Spleen (tissue), 11 donors: ENCODE measurements around the gene SSH2. TPM values are rescaled to one million over a fixed set of nuclear protein-coding genes. Genes with fewer than 3 reads are reported as not detected.

ENCODE experiments used
- DNase-seq: peaks from one replicate; pipeline ENCODE4 v3.0.0-alpha.2; 2020
- H3K27ac ChIP-seq, 8 donors: fragments of 200-600 bp; sonication (generic) in 7 of 8; 1 replicate in 4 of 8; 2 replicates in 4 of 8; pipeline versions ENCODE4 v1.5.0 to v1.8.0; 2016 to 2021; ENCODE audit warnings: inconsistent platforms in 4 of 8, mild to moderate bottlenecking in 4 of 8, moderate library complexity in 1 of 8
- H3K27me3 ChIP-seq, 7 donors: fragments of 200-600 bp; sonication (generic) in 6 of 7; replicated peaks in 1 of 7; 1 replicate in 4 of 7; 2 replicates in 3 of 7; pipeline versions ENCODE4 v1.5.0 to v1.8.0; 2016 to 2021; ENCODE audit warnings: inconsistent platforms in 3 of 7, mild to moderate bottlenecking in 1 of 7
- H3K36me3 ChIP-seq, 6 donors: fragments of 200-600 bp; sonication (generic) in 5 of 6; 1 replicate in 4 of 6; 2 replicates in 2 of 6; pipeline versions ENCODE4 v1.5.0 to v1.8.0; 2016 to 2021; ENCODE audit warnings: inconsistent platforms in 2 of 6
- H3K4me1 ChIP-seq, 6 donors: fragments of 200-600 bp; sonication (generic) in 5 of 6; 1 replicate in 3 of 6; 2 replicates in 3 of 6; pipeline versions ENCODE4 v1.5.0 to v1.8.0; 2016 to 2021; ENCODE audit warnings: inconsistent platforms in 3 of 6
- H3K4me3 ChIP-seq, 8 donors: fragments of 200-600 bp; sonication (generic) in 7 of 8; 1 replicate in 4 of 8; 2 replicates in 4 of 8; pipeline versions ENCODE4 v1.5.0 to v1.8.0; 2016 to 2021; ENCODE audit warnings: inconsistent platforms in 4 of 8, mild to moderate bottlenecking in 4 of 8, moderate library complexity in 2 of 8
- H3K9me3 ChIP-seq, 8 donors: fragments of 200-600 bp; sonication (generic) in 7 of 8; 1 replicate in 4 of 8; 2 replicates in 4 of 8; pipeline versions ENCODE4 v1.5.0 to v1.8.0; 2016 to 2021; ENCODE audit warnings: inconsistent platforms in 4 of 8
- CTCF ChIP-seq, 11 experiments: fragments of 200-600 bp in 7 of 11; fragments of 450-650 bp in 4 of 11; sonication (generic) in 4 of 11; IDR thresholded peaks in 8 of 11; conservative IDR thresholded peaks in 3 of 11; 1 replicate in 7 of 11; 2 replicates in 4 of 11; pipeline versions ENCODE4 v1.4.0 to v1.8.0; 2016 to 2021; ENCODE audit warnings: antibody characterized with exemption in 11 of 11, inconsistent platforms in 4 of 11, mild to moderate bottlenecking in 1 of 11
- POLR2A ChIP-seq, 3 donors: fragments of 450-650 bp; IDR thresholded peaks; one replicate each; pipeline ENCODE4 v1.5.1; 2017; ENCODE audit warnings: antibody characterized with exemption in 3 of 3, mild to moderate bottlenecking in 1 of 3
- POLR2AphosphoS5 ChIP-seq, 3 donors: sonication (generic); formaldehyde crosslinking; IDR thresholded peaks; one replicate each; pipeline ENCODE4 v1.5.1; 2017; ENCODE audit warnings: antibody characterized with exemption in 3 of 3
- WGBS, 5 donors: extraction: QIAGEN DNeasy Blood & Tissue Kit in 3 of 5; methylation state at CpG; one replicate each; pipeline versions ENCODE4 v1.1.5 to v1.1.7; 2013 to 2018; 5-methylcytosine and 5-hydroxymethylcytosine counted together
- intact Hi-C: fragments of 100-400 bp; cut with DNase I; formaldehyde crosslinking; loops from one replicate; pipeline ENCODE4 v1.15.0; 2023; ENCODE audit warnings: low total_unique reads
- polyA plus RNA-seq, 3 donors: library from polyadenylated mRNA; stranded (reverse); fragments of 200-250 nt; gene quantifications; one replicate each; pipeline ENCODE4 v1.2.1, GENCODE V29; 2013
- total RNA-seq, 7 donors: library from RNA; depleted of rRNA in 3 of 7; stranded (reverse); fragments of >200 nt in 3 of 7; fragmentation: NEBNext Ultra II Directional in 4 of 7; extraction: Animal tissue kit (Norgen Biotek cat#: 25700) in 4 of 7; gene quantifications; one replicate each; pipeline versions ENCODE4 v1.1.0 to v1.2.1, GENCODE V29; 2016 to 2021
- donor health status: healthy with polysubstance abuse.
- donor health status: DM: no; HTN: no; CAD: no; lungs with moderate emphysema.
- donor health status: DM: no; HTN: no; CAD: no.
- donor health status: Bipolar disorder and iron deficiency.
- donor health status: healthy.
- donor health status: DM: no; HTN: no; CAD: no.
- donor health status: DM: yes; HTN: yes; CAD: no.

Gene SSH2
- total and polyA plus RNA-seq, 10 donors, result 15.9 to 182 (median 113) TPM

GRCh38 chr17:29645515-29646051 is 284.4 kb downstream of the SSH2 start:
- H3K36me3 ChIP-seq, result peaks cover 0 to 100% (median 52%) of the 10 kb centered on the region in 6 donors
- WGBS, 5 donors, result 58 to 76% (median 72%) methylated on average over 5 of the region's 5 CpGs
- intact Hi-C loops, result no loop called here
- H3K4me1 ChIP-seq, result peaks cover 6 to 55% (median 21%) of the 10 kb centered on the region in 6 donors
- no peak for DNase-seq
- H3K27me3 ChIP-seq, result no peaks in the 10 kb centered on the region
- no peaks in the 10 kb centered on the region for H3K9me3 ChIP-seq
- H3K4me3 ChIP-seq, result no peak overlapping the region
- peak overlapping the region in 5 of 8 donors; percentile 5 to 65 (median 36) for H3K27ac ChIP-seq
- no peak for TF ChIP-seq POLR2A (IDR thresholded peaks at IDR 0.05)
- no peak for TF ChIP-seq POLR2AphosphoS5 (IDR thresholded peaks at IDR 0.05)
- TF ChIP-seq CTCF (IDR thresholded peaks at IDR 0.05 in 8 of 11, conservative IDR thresholded peaks at IDR 0.05 in 3 of 11), result no peak

GRCh38 chr17:29643817-29644160 is 286.2 kb downstream of the SSH2 start:
- no peaks in the 10 kb centered on the region for H3K9me3 ChIP-seq
- intact Hi-C loops, result no loop called here
- TF ChIP-seq POLR2A (IDR thresholded peaks at IDR 0.05) (no peak), POLR2AphosphoS5 (IDR thresholded peaks at IDR 0.05) (no peak), CTCF (IDR thresholded peaks at IDR 0.05 in 8 of 11, conservative IDR thresholded peaks at IDR 0.05 in 3 of 11) (no peak)
- peaks cover 0 to 100% (median 37%) of the 10 kb centered on the region in 6 donors for H3K36me3 ChIP-seq
- WGBS, 5 donors, result 88 to 96% (median 89%) methylated on average over 1 of the region's 1 CpG
- DNase-seq, result no peak
- peak overlapping the region in 2 of 8 donors; percentile 10 to 59 for H3K27ac ChIP-seq
- H3K4me1 ChIP-seq, result peaks cover 6 to 73% (median 35%) of the 10 kb centered on the region in 6 donors
- no peak overlapping the region for H3K4me3 ChIP-seq
- no peaks in the 10 kb centered on the region for H3K27me3 ChIP-seq

GRCh38 chr17:29642171-29642611 is 287.8 kb downstream of the SSH2 start:
- H3K36me3 ChIP-seq, result peaks cover 0 to 97% (median 23%) of the 10 kb centered on the region in 6 donors
- no peak for TF ChIP-seq CTCF (IDR thresholded peaks at IDR 0.05 in 8 of 11, conservative IDR thresholded peaks at IDR 0.05 in 3 of 11)
- no peak for TF ChIP-seq POLR2AphosphoS5 (IDR thresholded peaks at IDR 0.05)
- TF ChIP-seq POLR2A (IDR thresholded peaks at IDR 0.05), result no peak
- peak overlapping the region in 5 of 8 donors; percentile 5 to 59 (median 31) for H3K27ac ChIP-seq
- intact Hi-C loops, result no loop called here
- no peaks in the 10 kb centered on the region for H3K27me3 ChIP-seq
- 73 to 89% (median 79%) methylated on average over 2 of the region's 2 CpGs for WGBS, 5 donors
- peaks cover 6 to 79% (median 35%) of the 10 kb centered on the region in 6 donors for H3K4me1 ChIP-seq
- no peak overlapping the region for H3K4me3 ChIP-seq
- H3K9me3 ChIP-seq, result no peaks in the 10 kb centered on the region
- DNase-seq, result no peak

- Histone ChIP-seq H3K4me3 (no peak overlapping the region), H3K9me3 (no peaks in the 10 kb centered on the region), H3K27ac (peak overlapping the region in 5 of 8 donors; percentile 5 to 59 (median 31)), H3K4me1 (peaks cover 6 to 87% (median 35%) of the 10 kb centered on the region in 6 donors), H3K36me3 (peaks cover 0 to 97% (median 25%) of the 10 kb centered on the region in 6 donors), H3K27me3 (no peaks in the 10 kb centered on the region)
- whole genome bisulfite sequencing, 5 donors, result 64 to 71% (median 67%) methylated on average over 7 of the region's 7 CpGs
- intact Hi-C loops, result no loop called here
- TF ChIP-seq POLR2A (IDR thresholded peaks at IDR 0.05) (no peak), CTCF (IDR thresholded peaks at IDR 0.05 in 8 of 11, conservative IDR thresholded peaks at IDR 0.05 in 3 of 11) (no peak), POLR2AphosphoS5 (IDR thresholded peaks at IDR 0.05) (no peak)
- DNase-seq, result no peak
These were observed 288.9 kb downstream of the SSH2 start for GRCh38 chr17:29640981-29641642.
